ENCODE measurements around the gene RTL9. TPM values are rescaled to one million over a fixed set of nuclear protein-coding genes. Genes with fewer than 3 reads are reported as not detected.

RTL9 gene
- total and polyA plus RNA-seq, 2 of the 13 experiments (the other 11 are each of a cell fraction or from before 2014, with no cell fraction given) = 0.01 to 0.02 TPM

DNA sequence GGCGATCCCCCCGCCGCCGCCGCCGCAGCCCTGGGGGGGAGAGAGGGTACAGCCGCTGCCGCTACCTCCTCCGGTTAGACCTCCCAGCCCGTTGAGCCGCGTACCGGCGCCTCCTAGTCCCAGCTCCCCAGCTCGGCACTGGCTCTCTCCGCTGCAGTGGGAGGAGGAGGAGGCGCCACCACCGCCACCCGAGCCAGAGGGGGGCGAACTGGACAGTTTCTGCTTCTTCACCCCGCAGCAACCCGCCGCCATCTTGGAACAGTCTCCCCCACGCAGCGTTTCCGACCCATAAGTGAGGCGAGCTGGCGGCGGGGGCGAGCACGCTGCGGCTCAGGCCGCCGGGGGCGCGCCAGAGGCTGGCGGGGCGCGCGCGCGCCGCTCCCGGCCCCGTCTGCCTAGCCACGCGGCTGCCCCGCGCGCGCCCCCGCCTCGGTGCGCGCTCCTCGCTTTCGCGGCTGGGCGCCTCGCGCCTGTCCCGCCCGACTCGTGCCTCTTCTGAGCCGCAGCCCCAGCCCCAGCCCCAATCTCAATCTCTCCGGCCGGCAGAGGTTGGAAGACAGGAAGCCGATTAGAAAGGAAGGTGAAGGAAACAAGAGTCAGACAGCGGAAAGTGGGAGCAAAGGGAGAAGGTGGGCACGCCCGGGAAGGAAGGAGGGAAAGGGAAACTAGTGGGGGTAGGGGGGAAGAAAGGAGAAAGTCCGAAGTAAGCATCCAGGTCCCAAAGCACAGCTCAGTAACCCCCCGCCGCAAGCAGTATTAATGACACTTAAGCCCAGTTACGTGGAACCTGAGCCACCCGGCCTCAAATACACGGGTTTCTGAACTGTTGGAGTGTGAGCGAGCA lies 40.6 kb upstream of the RTL9 start, which contains the start of gene AMMECR1 (continued):
- TF ChIP-seq ZSCAN12 (CRISPR knock-in tag; IDR thresholded peaks at IDR 0.05) (no peak), ZBTB21 (CRISPR knock-in tag; IDR thresholded peaks at IDR 0.05) (no peak), RERE (CRISPR knock-in tag; IDR thresholded peaks at IDR 0.05; ENCODE audit: low read depth) (no peak), ZBTB1 (CRISPR knock-in tag; IDR thresholded peaks at IDR 0.05; ENCODE audit: borderline replicate concordance) (no peak), FOXK1 (CRISPR knock-in tag; IDR thresholded peaks at IDR 0.05; ENCODE audit: borderline replicate concordance, low read depth) (no peak), RFXAP (CRISPR knock-in tag; IDR thresholded peaks at IDR 0.05; ENCODE audit: borderline replicate concordance) (no peak), ZSCAN22 (CRISPR knock-in tag; IDR thresholded peaks at IDR 0.05) (no peak), KLF6 (CRISPR knock-in tag; IDR thresholded peaks at IDR 0.05) (0 out of 2 replicates have a peak, but pooled peaks have one; percentile 14), ZNF329 (CRISPR knock-in tag; IDR thresholded peaks at IDR 0.05; ENCODE audit: low read depth) (no peak), RFX3 (CRISPR knock-in tag; IDR thresholded peaks at IDR 0.05) (no peak), POLR2G (IDR thresholded peaks at IDR 0.05; ENCODE audit: low read depth, low read length) (peak; percentile 68), NR2F6 (IDR thresholded peaks at IDR 0.05) (no peak), NR2F6 (CRISPR knock-in tag; IDR thresholded peaks at IDR 0.05) (no peak), ZNF547 (CRISPR knock-in tag; IDR thresholded peaks at IDR 0.05) (no peak), ZNF775 (CRISPR knock-in tag; IDR thresholded peaks at IDR 0.05; ENCODE audit: borderline replicate concordance) (no peak), RORA (CRISPR knock-in tag; IDR thresholded peaks at IDR 0.05) (no peak), MYC (CRISPR knock-in tag; IDR thresholded peaks at IDR 0.05; ENCODE audit: borderline replicate concordance) (no peak), CHCHD3 (CRISPR knock-in tag; IDR thresholded peaks at IDR 0.05) (no peak), KAT7 (CRISPR knock-in tag; IDR thresholded peaks at IDR 0.05; ENCODE audit: borderline replicate concordance) (no peak), DPF2 (CRISPR knock-in tag; IDR thresholded peaks at IDR 0.05; ENCODE audit: borderline replicate concordance, low read depth) (no peak)
- TF ChIP-seq, protein P1, sequence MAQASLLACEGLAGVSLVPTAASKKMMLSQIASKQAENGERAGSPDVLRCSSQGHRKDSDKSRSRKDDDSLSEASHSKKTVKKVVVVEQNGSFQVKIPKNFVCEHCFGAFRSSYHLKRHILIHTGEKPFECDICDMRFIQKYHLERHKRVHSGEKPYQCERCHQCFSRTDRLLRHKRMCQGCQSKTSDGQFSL (CRISPR knock-in tag; IDR thresholded peaks at IDR 0.05) = peak; percentile 54; the same call in 1 of the 2 replicates
- TF ChIP-seq, protein P2, sequence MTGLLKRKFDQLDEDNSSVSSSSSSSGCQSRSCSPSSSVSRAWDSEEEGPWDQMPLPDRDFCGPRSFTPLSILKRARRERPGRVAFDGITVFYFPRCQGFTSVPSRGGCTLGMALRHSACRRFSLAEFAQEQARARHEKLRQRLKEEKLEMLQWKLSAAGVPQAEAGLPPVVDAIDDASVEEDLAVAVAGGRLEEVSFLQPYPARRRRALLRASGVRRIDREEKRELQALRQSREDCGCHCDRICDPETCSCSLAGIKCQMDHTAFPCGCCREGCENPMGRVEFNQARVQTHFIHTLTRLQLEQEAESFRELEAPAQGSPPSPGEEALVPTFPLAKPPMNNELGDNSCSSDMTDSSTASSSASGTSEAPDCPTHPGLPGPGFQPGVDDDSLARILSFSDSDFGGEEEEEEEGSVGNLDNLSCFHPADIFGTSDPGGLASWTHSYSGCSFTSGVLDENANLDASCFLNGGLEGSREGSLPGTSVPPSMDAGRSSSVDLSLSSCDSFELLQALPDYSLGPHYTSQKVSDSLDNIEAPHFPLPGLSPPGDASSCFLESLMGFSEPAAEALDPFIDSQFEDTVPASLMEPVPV (CRISPR knock-in tag; IDR thresholded peaks at IDR 0.05) = no peak

Measured in HepG2 (cell line).